ENCODE results near the gene GATA5. TPM values are rescaled to one million over a fixed set of nuclear protein-coding genes. Genes with fewer than 3 reads are reported as not detected.

The GATA5 gene
- total and polyA plus RNA-seq, 2 donors (not counting 3 experiments of a cell fraction or from before 2014, with no cell fraction given) = not detected

DNA sequence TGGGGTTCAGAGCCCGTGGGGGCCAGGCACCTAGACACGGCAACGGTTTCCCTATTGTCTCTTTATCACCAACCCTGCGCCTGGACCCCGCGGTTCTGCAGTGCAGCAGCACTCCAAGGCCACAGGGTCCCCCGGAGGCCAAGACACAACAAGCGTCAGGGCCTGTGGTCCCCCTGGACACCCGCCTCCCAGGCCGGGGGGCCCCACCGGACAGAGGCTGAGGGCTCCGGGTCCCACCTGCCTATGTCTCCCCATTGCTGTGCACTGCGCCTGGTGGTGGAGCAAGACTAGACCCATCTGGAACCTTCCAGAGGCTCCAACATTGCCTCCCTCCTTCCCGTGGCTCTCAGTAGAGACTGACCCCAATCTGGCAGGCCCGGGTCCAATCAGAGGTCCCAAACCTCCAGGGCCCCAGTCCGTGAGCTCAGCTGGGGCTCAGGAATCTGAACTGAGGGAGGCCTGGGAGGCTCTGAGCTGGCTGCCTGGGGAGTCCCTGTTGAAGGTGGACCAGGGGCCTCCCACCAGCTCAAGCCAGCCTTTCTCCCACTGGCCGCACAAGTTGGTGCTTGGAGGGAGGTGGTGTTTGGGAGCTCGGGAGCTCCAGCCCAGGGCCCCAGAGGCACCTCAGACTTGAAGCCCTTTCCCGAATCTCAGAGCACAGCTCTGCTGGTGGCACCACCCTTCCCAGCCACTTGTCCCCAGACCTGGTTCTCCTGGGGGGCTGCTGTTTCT, 8.8 kb downstream of the GATA5 start:
- dilution Hi-C loops (cut with MboI; ENCODE audit: extremely low pct_ligation_motif_present, low sequenced_read_pairs) = no loop called here
- no peaks in the 10 kb centered on the region for H3K27me3 ChIP-seq (ENCODE audit: control insufficient read depth in 2 of 2, insufficient read depth in 2 of 2, low read length in 2 of 2)

More for the DNA sequence above, 8.8 kb downstream of the GATA5 start:
- no peak for DNase-seq (ENCODE audit: low read depth, low spot score)
- Histone ChIP-seq H3K9ac (replicated peaks; ENCODE audit: extremely low read depth, insufficient read depth, low read length) (no peak overlapping the region), H3K4me2 (ENCODE audit: insufficient read depth, low read length) (no peak overlapping the region), H3K9me3 (replicated peaks; ENCODE audit: control insufficient read depth, insufficient read depth, low read length) (no peaks in the 10 kb centered on the region), H2AFZ (ENCODE audit: low read depth, low read length) (no peak overlapping the region), H3K27ac (ENCODE audit: insufficient read depth, low read depth, low read length) (no peak overlapping the region), H3K36me3 (ENCODE audit: control insufficient read depth in 2 of 2, extremely low read depth in 1 of 2, insufficient read depth in 2 of 2, low read length in 2 of 2) (no peaks in the 10 kb centered on the region), H3K9me1 (replicated peaks; ENCODE audit: control insufficient read depth, extremely low read depth, insufficient read depth, low read length) (no peaks in the 10 kb centered on the region), H3K4me1 (ENCODE audit: control insufficient read depth, extremely low read depth, insufficient read depth, low read length) (no peaks in the 10 kb centered on the region), H3K4me3 (replicated peaks in 1 of 3; ENCODE audit: insufficient read depth in 1 of 3, low read depth in 1 of 3, low read length in 3 of 3) (no peak overlapping the region), H4K20me1 (replicated peaks; ENCODE audit: control insufficient read depth, extremely low read depth, insufficient read depth, low read length) (no peaks in the 10 kb centered on the region), H3K79me2 (ENCODE audit: control insufficient read depth, insufficient read depth, low read length) (no peaks in the 10 kb centered on the region)
- no peak for TF ChIP-seq GATA2 (IDR thresholded peaks at IDR 0.05; ENCODE audit: insufficient read depth, insufficient read length, low read depth, low read length)
- TF ChIP-seq, protein P1, sequence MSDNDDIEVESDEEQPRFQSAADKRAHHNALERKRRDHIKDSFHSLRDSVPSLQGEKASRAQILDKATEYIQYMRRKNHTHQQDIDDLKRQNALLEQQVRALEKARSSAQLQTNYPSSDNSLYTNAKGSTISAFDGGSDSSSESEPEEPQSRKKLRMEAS (IDR thresholded peaks at IDR 0.05; ENCODE audit: insufficient read depth, insufficient read length) = no peak
- TF ChIP-seq MYC (IDR thresholded peaks at IDR 0.05; ENCODE audit: low read depth, low read length) = no peak
- TF ChIP-seq, protein P2, sequence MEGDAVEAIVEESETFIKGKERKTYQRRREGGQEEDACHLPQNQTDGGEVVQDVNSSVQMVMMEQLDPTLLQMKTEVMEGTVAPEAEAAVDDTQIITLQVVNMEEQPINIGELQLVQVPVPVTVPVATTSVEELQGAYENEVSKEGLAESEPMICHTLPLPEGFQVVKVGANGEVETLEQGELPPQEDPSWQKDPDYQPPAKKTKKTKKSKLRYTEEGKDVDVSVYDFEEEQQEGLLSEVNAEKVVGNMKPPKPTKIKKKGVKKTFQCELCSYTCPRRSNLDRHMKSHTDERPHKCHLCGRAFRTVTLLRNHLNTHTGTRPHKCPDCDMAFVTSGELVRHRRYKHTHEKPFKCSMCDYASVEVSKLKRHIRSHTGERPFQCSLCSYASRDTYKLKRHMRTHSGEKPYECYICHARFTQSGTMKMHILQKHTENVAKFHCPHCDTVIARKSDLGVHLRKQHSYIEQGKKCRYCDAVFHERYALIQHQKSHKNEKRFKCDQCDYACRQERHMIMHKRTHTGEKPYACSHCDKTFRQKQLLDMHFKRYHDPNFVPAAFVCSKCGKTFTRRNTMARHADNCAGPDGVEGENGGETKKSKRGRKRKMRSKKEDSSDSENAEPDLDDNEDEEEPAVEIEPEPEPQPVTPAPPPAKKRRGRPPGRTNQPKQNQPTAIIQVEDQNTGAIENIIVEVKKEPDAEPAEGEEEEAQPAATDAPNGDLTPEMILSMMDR (IDR thresholded peaks at IDR 0.05; ENCODE audit: extremely low read depth in 1 of 2, insufficient read depth in 1 of 2, low read depth in 1 of 2, low read length in 2 of 2) = no peak
- TF ChIP-seq EZH2 (IDR thresholded peaks at IDR 0.05; ENCODE audit: borderline replicate concordance, low read depth, low read length, severe bottlenecking) = no peak
- TF ChIP-seq JUN (IDR thresholded peaks at IDR 0.05; ENCODE audit: borderline replicate concordance, insufficient read depth, insufficient read length, low read depth) = no peak
- TF ChIP-seq POLR2AphosphoS5 (IDR thresholded peaks at IDR 0.05; ENCODE audit: insufficient read depth, low read depth, low read length) = no peak
- TF ChIP-seq FOS (IDR thresholded peaks at IDR 0.05; ENCODE audit: borderline replicate concordance, insufficient read depth, low read length) = no peak
- ChIA-PET POLR2A (no interaction called here), CTCF (interaction anchor here (0.7 to 2.0 kb wide), 2 partner anchors 17 to 33 kb away, joined by 3 to 10 read pairs; no protein-coding TSS in a partner anchor)
- intact Hi-C loops (cut with micrococcal nuclease) = no loop called here
- BruUV-seq (replicated peaks) = no TSS peak
- no peak for FAIRE-seq

Data from endothelial cell of umbilical vein (primary cell).